Adrenal gland (tissue), 12 donors: ENCODE measurements around the gene OPN4. TPM values are rescaled to one million over a fixed set of nuclear protein-coding genes. Genes with fewer than 3 reads are reported as not detected.

Source experiments
- DNase-seq, 7 donors: peaks; one replicate each; pipeline ENCODE4 v3.0.0-alpha.2; 2019 to 2020
- H3K27ac ChIP-seq, 5 donors: fragments of 200-600 bp; sonication (generic) in 4 of 5; 1 replicate in 3 of 5; 2 replicates in 2 of 5; pipeline versions ENCODE4 v1.5.1 to v1.8.0; 2016 to 2020; ENCODE audit warnings: mild to moderate bottlenecking in 1 of 5
- H3K27me3 ChIP-seq: fragments of 200-600 bp; 2 replicates; pipeline ENCODE4 v1.8.0; 2021
- H3K36me3 ChIP-seq, 2 donors: fragments of 200-600 bp; replicated peaks in 1 of 2; 1 replicate in 1 of 2; 2 replicates in 1 of 2; pipeline versions ENCODE4 v1.5.1 to v1.8.0; 2018 to 2022
- H3K4me1 ChIP-seq, 2 donors: fragments of 200-600 bp; replicated peaks in 1 of 2; 1 replicate in 1 of 2; 2 replicates in 1 of 2; pipeline versions ENCODE4 v1.5.1 to v1.8.0; 2018 to 2021
- H3K4me3 ChIP-seq, 4 donors: fragments of 200-600 bp; sonication (generic) in 3 of 4; one replicate each; pipeline ENCODE4 v1.5.1; 2016 to 2018
- H3K9me3 ChIP-seq, 3 donors: fragments of 200-600 bp; sonication (generic) in 1 of 3; replicated peaks in 1 of 3; 1 replicate in 2 of 3; 2 replicates in 1 of 3; pipeline versions ENCODE4 v1.5.1 to v1.8.0; 2016 to 2021
- POLR2A ChIP-seq, 2 donors: fragments of 450-650 bp; IDR thresholded peaks; one replicate each; pipeline ENCODE4 v1.6.1; 2017; ENCODE audit warnings: antibody characterized with exemption in 2 of 2, mild to moderate bottlenecking in 2 of 2, moderate library complexity in 1 of 2
- WGBS, 4 donors: extraction: QIAGEN DNeasy Blood & Tissue Kit in 2 of 4; methylation state at CpG; one replicate each; pipeline versions ENCODE4 v1.1.5 to v1.1.7; 2013 to 2017; 5-methylcytosine and 5-hydroxymethylcytosine counted together
- intact Hi-C, 2 donors: fragments of 100-400 bp; cut with DNase I; formaldehyde crosslinking; loops; one replicate each; pipeline versions ENCODE4 v1.14.1 to v1.15.0; 2022 to 2023
- polyA plus RNA-seq, 3 donors: library from polyadenylated mRNA; stranded (reverse); fragments of 200-250 nt in 2 of 3; fragments of 350-450 nt in 1 of 3; fragmentation: Illumina TruSeq in 1 of 3; extraction: RNeasy Lipid Tissue Mini Kit (QIAGEN cat#74804) in 1 of 3; gene quantifications; one replicate each; pipeline ENCODE4 v1.2.3, GENCODE V29; 2013 to 2014
- total RNA-seq, 9 donors: library from RNA; depleted of rRNA in 4 of 9; stranded (reverse); fragments of >200 nt in 4 of 9; fragments of 120-200 nt in 1 of 9; fragmentation: NEBNext Ultra II Directional in 1 of 9; extraction: Animal tissue kit (Norgen Biotek cat#: 25700) in 1 of 9; gene quantifications; one replicate each; pipeline versions ENCODE4 v1.1.0 to v1.2.4, GENCODE V29; 2013 to 2023
- TF ChIP-seq, protein P1 (sequence below), 6 experiments: fragments of 450-650 bp in 4 of 6; fragments of 200-600 bp in 2 of 6; sonication (generic) in 1 of 6; IDR thresholded peaks; 1 replicate in 5 of 6; 2 replicates in 1 of 6; pipeline versions ENCODE4 v1.5.1 to v1.8.0; 2016 to 2021; ENCODE audit warnings: antibody characterized with exemption in 6 of 6, mild to moderate bottlenecking in 2 of 6, moderate library complexity in 1 of 6
- donor health status: healthy with polysubstance abuse.
- donor health status: Bipolar disorder and iron deficiency.
- donor health status: DM: yes; HTN: yes; CAD: no.
- donor health status: DM: no; HTN: no; CAD: no.
- donor health status: DM: no; HTN: no; CAD: no.
- donor health status: DM: yes; HTN: yes; CAD: no.

Gene OPN4
- total and polyA plus RNA-seq, 12 donors, result 0.28 to 1.2 (median 0.30) TPM; not detected in 7

DNA sequence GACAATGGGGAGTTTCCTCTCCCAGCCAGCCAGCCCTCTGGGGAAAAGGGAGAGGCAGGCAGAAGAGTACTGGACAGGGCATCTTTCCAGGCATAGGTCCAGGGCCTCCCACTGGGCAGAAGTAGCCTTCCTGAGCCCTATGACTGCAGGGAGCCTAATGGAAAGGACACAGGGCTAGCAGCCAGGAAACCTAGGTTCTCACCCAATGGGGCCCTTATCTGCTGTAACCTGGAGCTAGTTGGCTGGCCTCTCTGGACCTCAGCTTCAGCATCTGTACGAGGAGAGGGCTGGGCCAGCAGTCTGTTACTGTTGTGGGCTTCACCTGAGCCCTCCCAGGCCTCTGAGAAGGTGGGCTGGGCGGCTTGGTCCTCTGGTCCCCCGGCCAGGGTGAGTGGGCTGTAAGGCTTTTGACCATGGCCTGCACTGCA, 36.3 kb downstream of the OPN4 start:
- H3K9me3 ChIP-seq, result no peaks in the 10 kb centered on the region
- intact Hi-C loops, result loop anchor here (2.0 to 5.0 kb wide), 2 partner anchors 207 to 208 kb away; no protein-coding TSS in a partner anchor
- 81 to 89% (median 86%) methylated on average over 2 to 3 of the region's 3 CpGs; no CpG with 5 or more reads in 1 of the 4 donors for WGBS, 4 donors
- no peaks in the 10 kb centered on the region for H3K36me3 ChIP-seq
- TF ChIP-seq, protein P1, sequence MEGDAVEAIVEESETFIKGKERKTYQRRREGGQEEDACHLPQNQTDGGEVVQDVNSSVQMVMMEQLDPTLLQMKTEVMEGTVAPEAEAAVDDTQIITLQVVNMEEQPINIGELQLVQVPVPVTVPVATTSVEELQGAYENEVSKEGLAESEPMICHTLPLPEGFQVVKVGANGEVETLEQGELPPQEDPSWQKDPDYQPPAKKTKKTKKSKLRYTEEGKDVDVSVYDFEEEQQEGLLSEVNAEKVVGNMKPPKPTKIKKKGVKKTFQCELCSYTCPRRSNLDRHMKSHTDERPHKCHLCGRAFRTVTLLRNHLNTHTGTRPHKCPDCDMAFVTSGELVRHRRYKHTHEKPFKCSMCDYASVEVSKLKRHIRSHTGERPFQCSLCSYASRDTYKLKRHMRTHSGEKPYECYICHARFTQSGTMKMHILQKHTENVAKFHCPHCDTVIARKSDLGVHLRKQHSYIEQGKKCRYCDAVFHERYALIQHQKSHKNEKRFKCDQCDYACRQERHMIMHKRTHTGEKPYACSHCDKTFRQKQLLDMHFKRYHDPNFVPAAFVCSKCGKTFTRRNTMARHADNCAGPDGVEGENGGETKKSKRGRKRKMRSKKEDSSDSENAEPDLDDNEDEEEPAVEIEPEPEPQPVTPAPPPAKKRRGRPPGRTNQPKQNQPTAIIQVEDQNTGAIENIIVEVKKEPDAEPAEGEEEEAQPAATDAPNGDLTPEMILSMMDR (IDR thresholded peaks at IDR 0.05), result no peak
- no peak for TF ChIP-seq POLR2A (IDR thresholded peaks at IDR 0.05)
- no peaks in the 10 kb centered on the region for H3K27me3 ChIP-seq
- H3K4me1 ChIP-seq, result no peaks in the 10 kb centered on the region
- no peak for DNase-seq
- H3K4me3 ChIP-seq, result no peak overlapping the region
- no peak overlapping the region for H3K27ac ChIP-seq

DNA sequence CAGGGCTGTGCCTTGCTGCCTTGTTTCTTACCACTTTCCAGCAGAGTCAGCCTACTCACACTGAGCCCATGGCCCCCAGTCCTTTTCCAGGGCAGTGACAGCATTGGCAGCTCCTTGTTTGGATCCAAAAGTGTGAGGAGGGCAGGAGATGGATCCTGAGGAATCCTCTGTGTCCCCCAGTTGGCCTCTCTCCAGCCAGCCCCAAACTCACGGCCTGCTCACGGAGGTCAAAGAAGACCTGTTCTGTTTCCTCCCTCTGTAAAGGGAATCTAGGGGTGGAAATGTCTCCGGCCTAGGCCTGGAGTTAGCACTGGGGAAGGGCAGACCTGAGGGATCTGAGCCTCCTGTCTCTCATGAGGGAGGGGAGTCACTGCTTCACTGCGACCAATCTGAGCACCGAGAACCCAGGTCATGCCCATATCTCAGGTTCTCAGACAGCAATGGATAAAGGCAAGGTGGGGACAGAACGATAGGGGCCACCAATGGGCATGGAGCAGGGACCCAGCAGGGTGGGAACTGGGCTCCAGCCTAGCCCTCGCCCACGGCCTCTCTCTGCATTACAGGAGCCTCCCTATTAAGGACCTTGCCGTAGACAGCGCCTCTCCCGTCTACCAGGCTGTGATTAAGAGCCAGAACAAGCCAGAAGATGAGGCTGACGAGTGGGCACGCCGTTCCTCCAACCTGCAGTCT, 37.1 kb downstream of the OPN4 start:
- no peak for DNase-seq
- Histone ChIP-seq H3K27ac (no peak overlapping the region), H3K9me3 (no peaks in the 10 kb centered on the region), H3K4me1 (no peaks in the 10 kb centered on the region), H3K36me3 (no peaks in the 10 kb centered on the region), H3K27me3 (no peaks in the 10 kb centered on the region), H3K4me3 (no peak overlapping the region)
- WGBS, 4 donors, result 92 to 98% (median 96%) methylated on average over 13 to 14 of the region's 14 CpGs
- TF ChIP-seq, protein P1 (IDR thresholded peaks at IDR 0.05), result no peak
- no peak for TF ChIP-seq POLR2A (IDR thresholded peaks at IDR 0.05)
- intact Hi-C loops, result loop anchor here (2.0 to 5.0 kb wide), 2 partner anchors 206 to 207 kb away; no protein-coding TSS in a partner anchor

DNA sequence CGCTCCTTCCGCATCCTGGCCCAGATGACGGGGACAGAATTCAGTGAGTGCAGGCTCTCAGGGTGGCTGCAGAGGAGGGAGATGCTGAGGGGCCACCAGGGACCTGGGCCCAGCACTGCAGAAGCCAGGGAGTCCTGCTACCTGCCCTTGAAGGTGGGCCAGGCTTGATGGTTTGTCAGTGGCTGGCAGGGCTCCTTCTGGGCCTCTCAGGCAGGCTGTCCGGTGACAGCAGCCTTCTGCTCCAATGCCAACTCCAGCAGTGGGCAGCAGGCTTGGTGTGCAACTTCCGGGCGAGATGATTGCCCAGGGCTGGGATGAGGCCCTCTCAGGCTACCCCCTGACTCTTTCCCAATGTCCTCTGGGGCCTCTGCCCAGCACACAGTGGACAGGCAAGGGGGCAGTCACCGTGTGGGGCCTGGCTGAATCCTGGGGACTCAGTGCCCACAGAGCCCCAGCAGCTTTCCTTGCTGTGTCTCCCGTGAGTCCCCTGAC, 37.7 kb downstream of the OPN4 start:
- intact Hi-C loops, result loop anchor here in 1 of 2 donors (5.0 kb wide), 1 partner anchor 205 kb away; no protein-coding TSS in a partner anchor
- 81 to 94% (median 91%) methylated on average over 3 to 8 of the region's 8 CpGs for WGBS, 4 donors
- Histone ChIP-seq H3K27me3 (no peaks in the 10 kb centered on the region), H3K27ac (no peak overlapping the region), H3K9me3 (no peaks in the 10 kb centered on the region), H3K4me1 (no peaks in the 10 kb centered on the region), H3K4me3 (no peak overlapping the region), H3K36me3 (no peaks in the 10 kb centered on the region)
- no peak for TF ChIP-seq POLR2A (IDR thresholded peaks at IDR 0.05)
- TF ChIP-seq, protein P1 (IDR thresholded peaks at IDR 0.05), result no peak
- DNase-seq, result no peak

DNA sequence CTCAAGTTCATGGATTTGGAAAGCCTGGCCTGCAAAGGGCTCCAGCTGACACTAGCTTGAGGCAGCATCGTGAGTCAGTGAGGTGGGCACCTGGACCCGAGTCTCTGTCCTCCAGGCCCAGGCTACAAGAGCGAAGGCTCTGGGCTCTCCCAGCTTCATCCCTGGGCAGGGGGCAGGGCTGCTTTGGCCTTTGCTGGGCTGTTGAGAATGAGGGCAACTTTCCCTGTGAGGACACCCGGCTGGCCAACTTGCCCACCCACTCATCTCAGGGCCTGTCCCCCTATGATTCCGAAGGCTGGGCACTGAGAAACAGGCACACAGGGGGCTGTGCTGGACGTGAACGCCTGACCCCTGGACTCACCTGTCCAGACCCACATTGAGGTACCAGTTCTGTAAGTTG, 38.3 kb downstream of the OPN4 start:
- Histone ChIP-seq H3K27ac (no peak overlapping the region), H3K27me3 (no peaks in the 10 kb centered on the region), H3K36me3 (no peaks in the 10 kb centered on the region), H3K4me3 (no peak overlapping the region), H3K4me1 (no peaks in the 10 kb centered on the region), H3K9me3 (no peaks in the 10 kb centered on the region)
- no peak for TF ChIP-seq POLR2A (IDR thresholded peaks at IDR 0.05)
- TF ChIP-seq, protein P1 (IDR thresholded peaks at IDR 0.05), result no peak
- no peak for DNase-seq
- 81 to 90% (median 85%) methylated on average over 3 to 7 of the region's 7 CpGs for WGBS, 4 donors
- intact Hi-C loops, result loop anchor here in 1 of 2 donors (5.0 kb wide), 1 partner anchor 205 kb away; no protein-coding TSS in a partner anchor
